NCI-H524 (cell line): ENCODE measurements around the gene P3H4.
"Not testable (repeated sequence)": the region's sequence is repeated elsewhere in the genome, so short reads cannot be mapped to it uniquely, and the experiment has no call there.

Experiments
- DNase-seq, 2 experiments: peaks; one replicate each; lab custom pipeline; 2025; lab: John Stamatoyannopoulos, UW

Gene P3H4

DNA sequence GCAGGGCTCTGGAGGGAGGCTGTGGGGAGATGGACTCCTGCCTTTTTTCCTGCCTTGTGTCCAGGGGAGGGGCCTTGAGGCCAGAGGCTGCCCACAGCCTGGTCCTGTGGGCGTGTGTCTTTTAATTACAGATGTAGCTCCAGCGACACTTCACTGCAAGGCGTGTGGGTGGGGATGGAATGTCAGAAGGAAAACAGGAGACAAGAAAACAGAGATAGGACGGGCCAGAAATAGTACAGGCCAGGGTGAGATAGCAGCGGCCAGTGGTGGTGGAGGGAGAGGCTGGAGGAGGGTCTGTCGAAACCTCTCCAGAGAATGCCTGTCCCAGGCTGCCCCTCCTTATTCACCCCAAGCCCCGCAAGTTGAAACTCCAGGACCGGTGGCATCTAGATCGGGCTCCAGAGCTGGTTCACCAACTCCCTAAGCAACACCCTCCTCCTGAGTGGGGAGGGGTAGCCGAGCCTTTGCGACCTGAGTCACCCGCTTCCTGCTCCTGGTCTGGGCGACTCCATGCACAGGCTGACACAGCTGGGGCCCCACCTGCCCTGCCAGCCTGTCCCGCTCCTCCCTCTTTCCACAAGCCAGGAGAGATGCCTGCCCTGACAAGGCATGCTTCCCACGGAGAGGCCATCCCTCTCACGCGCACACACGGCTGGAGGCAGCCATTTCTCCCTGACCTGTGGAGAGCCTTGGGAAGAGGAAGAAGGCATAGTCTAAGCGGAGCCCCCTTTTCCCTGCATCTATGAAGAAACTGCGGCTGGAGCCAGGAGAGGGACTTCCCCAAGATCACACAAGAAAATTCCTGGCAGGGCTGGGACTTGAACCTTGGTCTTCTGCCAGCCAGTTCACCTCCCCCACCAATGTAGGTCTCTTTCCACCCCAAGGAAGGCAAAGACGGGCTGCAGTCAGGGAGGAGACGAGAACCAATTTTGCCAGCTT is 18.6 kb downstream of the P3H4 start:
- no peak for DNase-seq

- no peak for DNase-seq
Observed at GRCh38 chr17:41787021-41787418, 24.7 kb downstream of the P3H4 start.

DNA sequence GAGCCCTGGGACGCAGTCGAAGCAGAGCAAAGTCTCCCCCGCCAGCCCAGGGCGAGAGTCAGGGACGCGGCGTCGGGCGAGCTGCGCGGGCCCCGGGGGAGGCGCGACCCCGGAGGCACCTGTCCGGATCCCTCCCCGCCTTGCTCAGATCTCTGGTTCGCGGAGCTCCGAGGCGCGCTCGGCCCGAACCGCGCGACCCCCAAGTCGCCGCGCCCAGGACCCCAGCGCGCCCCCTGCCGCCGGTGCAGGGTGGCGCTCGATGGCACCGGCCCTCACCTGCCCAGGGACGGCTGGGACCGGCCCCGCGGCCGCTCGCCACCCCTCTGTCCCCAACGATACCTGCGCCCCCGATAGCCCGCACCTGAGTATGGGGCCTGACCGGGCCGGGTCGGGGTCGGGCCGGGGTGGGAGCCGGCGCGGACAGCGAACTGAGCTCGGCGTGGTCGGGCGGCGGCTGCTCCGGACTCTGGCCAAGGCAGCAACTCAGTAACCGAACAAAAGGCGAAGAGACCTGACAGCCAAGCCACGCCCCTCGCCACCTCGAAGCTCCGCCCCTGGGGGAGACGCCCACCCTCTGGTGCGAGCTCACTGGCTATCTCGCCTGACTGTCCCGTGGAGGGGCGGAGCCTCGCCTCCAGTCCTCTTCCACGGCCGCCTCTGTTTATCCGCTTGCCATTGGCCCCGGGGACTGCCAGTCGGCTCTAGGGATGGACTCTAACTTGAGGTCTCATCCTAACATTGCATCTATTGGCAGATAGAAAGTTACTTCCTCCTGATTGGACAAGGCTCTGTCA is 25.3 kb downstream of the P3H4 start, which contains the start of gene JUP:
JUP (minus strand) TSS at position 485 of the 794 bp plus-strand sequence. CDS start 14,857 bp downstream, outside the sequence.
- peak; percentile 94 for DNase-seq

GRCh38 chr17:41785859-41786226 is 25.9 kb downstream of the P3H4 start:
- DNase-seq: no peak

DNA sequence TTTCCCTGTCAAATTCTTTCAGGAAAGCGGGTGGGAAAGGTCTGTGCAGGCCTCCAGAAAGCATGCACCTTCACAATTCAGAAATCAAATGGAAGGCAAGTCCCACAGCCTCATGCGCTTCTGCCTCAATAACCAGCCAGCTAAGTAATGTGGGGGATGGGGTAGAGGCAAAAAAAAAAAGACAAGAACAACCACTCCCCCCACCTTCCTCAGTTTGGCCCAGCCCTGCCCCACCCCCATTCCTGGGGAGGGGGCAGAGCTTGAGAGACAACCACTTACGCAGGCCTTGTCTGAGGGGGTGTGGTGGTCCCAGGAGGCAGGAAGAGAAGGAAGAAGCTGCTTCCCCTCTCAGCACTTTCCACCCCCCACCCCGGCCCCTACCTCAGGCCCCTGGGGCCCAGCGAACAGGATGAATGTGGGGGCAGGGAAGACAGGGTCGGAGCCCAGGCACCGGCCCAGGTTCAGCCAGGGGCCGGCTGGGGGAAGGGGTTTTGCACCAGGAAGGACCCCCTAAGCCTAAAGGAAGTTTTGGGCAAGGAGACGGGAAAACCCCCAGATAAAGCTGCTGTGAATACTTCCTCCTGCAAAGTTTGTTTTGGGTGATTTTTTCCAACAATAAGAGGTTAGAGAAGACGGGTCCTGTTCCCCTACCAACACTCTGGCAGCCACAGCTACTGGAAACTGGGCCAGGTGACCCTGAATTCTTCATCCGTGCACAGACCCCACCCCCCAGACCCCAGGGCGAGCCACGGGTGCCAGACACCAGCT is 26.5 kb downstream of the P3H4 start:
- DNase-seq: no peak

DNA sequence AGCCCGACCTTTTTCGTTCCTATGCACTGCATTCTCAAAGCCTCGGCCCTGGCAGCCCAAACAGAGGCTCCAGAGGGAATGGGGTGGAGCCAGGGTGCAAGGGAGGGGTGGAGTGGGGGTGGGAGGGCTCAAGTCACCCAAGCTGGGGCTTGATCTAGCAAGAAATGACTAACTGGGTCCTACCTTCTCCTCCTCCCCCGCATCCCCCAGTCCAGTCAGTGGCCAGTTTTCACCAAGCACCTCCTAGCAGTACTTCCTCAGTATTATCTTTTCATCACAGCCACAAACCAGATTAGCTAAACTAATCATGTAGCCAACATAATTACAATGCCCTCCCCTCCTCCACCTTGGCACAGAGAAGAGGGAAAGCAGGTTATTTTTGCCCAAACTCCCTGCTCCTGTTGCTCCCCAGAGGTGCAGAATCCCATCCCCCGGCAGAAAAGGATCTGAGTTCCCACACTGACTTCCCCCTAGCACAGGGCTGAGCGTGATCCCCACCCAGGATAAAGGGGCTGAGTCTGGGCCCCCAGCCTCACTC is 27.5 kb downstream of the P3H4 start:
- DNase-seq: no peak

DNA sequence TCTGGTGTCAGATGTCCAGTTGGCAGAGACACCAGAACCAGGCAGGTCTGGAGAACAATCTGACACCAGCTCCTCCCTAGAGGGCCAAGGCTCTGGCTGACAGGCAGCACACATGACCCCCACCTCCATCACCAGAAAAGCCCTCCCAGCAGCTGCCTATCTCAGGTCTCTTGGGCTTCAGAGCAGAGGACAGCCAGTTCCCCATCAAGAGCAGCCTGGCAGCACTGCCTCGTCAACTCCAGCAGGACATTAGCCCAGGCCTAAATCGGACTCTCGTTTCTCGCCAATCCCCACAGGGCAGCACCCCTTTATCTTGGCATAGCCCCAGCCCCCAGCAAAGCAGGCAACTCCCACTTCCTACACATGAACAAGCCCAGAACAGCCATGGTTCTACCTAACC is 29.6 kb downstream of the P3H4 start:
- no peak for DNase-seq

DNA sequence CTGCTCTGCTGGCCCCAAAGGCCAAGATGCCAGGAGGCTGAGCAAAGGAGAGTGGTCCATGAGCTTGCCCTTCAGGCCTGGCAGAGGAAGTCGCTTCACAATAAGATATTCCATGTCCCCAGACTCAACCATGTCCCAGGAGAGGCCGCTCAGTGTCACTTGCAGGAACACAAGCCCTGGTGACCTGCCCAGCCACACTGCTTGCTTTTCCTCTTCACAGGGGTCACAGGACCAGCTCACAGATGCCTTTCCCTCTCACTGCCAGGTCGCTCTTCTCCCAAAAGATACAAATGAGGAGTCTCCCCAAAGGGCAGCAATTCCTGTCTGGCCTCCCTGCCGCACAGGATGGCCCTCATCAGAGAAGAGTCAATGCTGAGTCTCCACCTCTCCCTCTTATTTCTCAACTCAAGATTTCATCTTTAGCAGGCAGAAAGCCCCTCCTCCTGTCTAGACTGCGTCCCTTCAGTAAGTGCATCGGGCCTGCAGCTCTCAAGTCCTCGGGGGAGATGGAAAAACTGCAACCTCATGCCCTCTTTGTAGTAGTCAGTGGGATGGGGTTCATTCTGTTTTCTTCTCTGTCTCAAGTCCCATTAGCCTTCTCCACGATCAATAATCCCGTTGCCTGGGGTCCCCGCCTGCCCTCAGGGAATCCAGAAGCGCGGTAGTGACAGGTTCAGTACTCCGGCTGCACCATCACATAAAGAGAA is 30.2 kb downstream of the P3H4 start:
- no peak for DNase-seq

DNA sequence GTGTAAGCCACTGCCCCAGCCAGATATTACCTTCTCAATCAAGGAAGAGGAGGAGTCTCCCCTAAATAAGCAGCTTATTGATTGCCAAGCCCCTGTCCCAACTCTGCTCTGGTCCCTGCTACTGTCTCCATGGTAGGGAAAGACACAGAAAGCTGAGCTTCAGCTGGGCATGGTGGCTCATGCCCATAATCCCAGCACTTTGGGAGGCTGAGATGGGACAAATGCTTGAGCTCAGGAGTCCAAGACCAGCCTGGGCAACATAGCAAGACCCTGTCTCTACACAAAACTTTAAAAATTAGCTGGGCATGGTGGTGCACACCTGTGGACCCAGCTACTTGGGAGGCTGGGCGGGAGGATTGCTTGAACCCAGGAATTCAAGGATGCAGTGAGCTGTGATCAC is 31.8 kb downstream of the P3H4 start:
- no peak for DNase-seq

- DNase-seq: peak; percentile 27 to 64
Observed at GRCh38 chr17:41777574-41778188, 34.1 kb downstream of the P3H4 start.

DNA sequence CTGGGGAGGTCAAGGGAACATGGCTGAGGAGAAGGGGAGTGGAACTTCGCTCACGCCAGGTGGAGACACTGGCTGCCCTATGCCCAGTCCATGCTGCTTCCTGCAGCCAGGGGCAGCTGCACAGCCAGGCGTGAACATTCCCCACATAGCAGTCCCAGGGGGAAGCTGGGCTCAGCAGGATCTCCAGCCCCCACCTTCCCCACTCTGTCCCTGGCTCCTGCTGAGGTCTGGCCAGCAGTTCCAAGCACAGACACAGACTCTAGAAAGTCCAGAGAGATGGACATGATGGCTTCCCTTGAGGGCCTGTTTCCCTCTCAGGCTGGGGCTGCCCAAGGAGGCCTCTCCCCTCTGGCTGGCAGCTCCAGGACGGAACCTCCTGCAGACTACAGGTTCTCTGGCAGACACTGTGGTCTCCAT is 34.6 kb downstream of the P3H4 start:
- no peak for DNase-seq

DNA sequence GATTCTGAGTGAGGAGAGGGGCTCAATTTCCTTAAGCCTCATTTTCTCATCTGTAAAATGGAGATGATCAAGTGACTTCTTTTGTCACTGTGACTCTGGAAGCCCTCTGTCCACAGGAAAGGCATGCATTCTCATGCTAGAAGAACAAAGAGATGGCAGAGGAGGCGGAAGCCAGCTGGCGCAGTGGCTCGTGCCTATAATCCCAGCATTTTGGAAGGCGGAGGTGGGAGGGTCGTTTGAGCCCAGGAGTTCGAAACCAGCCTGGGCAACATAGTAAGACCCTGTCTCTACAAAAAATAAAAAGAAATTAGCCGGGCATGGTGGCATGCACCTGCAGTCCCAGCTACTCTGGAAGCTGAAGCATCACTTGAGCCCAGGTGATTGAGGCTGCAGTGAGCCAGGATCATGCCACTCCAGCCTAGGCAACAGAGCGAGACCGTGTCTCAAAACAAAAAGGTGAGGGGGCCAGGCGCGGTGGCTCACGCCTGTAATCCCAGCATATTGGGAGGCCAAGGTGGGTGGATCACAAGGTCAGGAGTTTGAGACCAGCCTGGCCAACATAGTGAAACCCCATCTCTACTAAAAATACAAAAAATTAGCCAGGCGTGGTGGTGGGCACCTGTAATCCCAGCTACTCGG is 35.4 kb downstream of the P3H4 start:
- not testable (repeated sequence) for DNase-seq

DNA sequence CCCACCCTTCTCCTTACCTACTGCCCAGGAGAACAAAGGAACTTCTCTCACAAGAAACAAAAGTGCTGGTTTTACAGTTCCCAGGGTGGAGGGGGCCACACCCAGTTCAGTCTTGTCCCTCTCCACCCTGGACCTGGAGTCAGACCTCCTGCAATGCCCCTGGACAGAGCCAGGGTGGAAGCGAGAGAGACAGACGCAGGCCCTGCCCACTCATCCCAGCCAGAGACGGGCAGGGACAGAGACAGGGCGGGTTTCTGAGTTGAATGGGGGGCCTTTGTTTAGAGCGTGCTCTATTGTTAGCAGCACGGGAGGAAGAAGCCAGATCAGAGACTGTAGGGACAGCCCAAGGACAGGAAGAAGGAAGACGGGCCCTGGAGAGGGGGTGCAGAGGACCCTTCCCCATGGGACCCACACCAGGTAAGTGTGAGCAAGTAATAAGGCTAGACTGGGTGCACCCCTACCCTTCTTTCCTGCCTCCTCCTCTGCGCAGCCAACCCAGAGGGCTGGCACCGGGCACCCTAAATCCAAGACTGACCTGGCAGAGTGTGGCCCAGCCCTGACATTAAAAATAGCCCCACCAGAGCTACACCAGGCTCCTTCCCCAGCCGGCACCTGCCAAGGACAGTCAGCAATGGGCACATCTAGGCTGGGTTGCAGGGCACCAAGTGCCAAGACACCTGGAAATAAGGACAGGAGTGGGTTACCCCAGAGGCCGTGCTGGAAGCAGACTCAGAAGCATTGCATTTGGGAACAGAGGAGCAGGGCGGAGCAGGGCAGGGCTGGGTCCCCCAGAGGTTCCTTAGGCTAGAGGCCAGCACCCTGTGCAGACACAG is 36.1 kb downstream of the P3H4 start:
- DNase-seq: no peak

DNA sequence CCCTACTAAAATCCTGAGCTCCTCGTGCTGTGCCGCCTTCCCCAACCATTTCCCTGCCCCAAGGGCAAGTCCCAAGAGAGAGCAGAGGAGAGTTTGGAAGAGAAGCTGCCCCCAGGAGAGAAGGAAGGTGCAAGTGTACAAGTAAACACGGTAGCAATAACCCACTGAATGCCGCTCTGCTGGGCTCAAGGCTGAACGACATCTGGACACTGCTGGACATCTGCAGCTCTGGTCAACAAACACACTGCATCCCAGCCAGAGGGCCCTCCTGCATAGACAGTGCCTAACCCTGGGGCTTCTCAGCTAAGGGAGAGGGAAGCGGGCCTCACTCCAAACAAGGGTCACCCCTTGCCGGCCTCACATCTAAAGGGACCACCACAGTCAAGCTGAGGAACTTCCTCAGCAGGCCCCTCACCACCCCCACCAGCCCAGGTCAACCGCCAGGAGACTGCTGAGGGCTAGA is 38.0 kb downstream of the P3H4 start:
- DNase-seq: no peak

DNA sequence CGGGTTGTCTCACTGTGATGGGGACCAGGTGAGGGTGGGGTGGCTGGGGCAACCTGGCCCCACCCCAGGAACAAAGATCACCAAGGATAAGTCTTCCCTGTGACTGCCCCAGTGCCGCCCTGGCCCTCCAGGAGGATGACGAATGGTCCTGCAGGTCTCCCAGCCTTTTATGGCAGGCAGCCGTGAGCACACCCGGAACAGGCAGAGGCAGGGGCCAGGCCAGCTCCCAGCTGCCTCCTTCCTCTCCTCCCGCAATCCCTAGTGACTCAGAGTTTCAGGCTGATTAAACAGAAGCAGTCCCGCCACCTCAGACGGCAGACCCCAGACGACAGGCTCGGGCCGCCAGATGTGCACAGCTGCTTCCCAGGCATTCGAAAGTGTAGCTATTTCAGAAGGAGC is 38.6 kb downstream of the P3H4 start:
- no peak for DNase-seq

DNA sequence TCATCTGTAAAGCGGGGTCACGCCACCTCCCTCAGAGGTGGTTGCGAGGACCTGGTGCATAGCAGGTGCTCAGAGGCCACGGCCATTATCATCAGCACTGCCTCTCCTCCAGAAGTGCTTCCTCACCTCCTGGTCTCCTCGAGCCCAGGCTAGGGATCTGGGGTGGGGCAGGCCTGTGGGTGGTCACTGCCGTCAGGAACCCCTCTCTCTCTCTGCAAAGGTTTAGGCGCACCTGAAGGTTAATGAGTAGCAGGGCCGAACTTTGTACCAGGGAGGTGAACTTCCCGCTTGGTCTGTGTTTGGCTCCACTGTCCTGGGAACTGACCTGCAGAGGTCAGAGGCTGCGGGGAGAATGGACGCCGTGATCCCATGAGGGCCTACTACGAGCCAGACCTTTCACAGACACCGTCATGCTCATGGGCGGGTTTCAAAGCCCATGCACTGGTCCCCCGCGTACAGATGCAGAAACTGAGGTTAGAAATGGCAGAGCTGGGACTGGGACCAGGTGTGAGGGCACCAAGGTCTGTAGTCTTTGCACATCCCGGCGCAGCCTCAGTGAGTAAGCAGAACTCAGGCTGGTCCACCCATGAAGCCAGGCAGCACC is 39.1 kb downstream of the P3H4 start:
- DNase-seq: no peak

DNA sequence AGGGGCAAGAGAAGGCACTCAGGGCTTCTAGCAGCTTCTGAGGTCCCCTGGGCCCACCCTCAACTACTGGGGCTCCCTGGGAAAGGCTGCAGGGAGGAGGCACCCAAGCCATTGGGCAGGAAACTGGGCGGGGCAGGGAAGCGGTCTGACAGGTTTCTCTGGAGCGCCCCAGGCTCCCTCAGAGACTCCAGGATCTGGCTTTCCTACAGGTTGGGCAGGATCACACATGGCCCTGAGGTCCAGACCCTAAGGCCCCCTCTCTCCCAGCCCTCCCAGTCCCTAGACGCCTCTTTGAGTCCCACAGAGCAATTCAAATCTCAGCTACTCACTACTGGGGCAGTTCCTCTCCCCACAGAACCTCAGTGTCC is 39.5 kb downstream of the P3H4 start:
- no peak for DNase-seq

- no peak for DNase-seq
Observed at GRCh38 chr17:41771389-41772206, 40.2 kb downstream of the P3H4 start.
